H1 (cell line): ENCODE data around the gene PSMA2. TPM values are rescaled to one million over a fixed set of nuclear protein-coding genes. Genes with fewer than 3 reads are reported as not detected.

Experiments used
- CTCF ChIA-PET: fragments of 300-600 bp; sonication (Branson Sonifier 250); formaldehyde crosslinking; loops from one replicate; lab custom pipeline; 2021; ENCODE audit not compliant: partially characterized antibody; lab: Charles Lee
- POLR2A ChIA-PET: fragments of 300-600 bp; sonication (Branson Sonifier 250); formaldehyde crosslinking; loops from one replicate; lab custom pipeline; 2021; ENCODE audit warnings: inconsistent platforms; ENCODE audit not compliant: partially characterized antibody; lab: Charles Lee
- DNase-seq, 2 experiments: peaks; one replicate each; pipeline versions ENCODE4 v3.0.0 to v3.0.0-alpha.2; 2010 to 2022; ENCODE audit warnings: low spot score in 2 of 2, low read depth in 1 of 2, mixed read lengths in 1 of 2
- FAIRE-seq: peaks from 2 replicates; lab custom pipeline; 2011; peaks lifted over from hg19 to GRCh38; lab: Jason Lieb, UNC
- H2AFZ ChIP-seq: 2 replicates; pipeline ENCODE4 v1.8.1; 2012; ENCODE audit warnings: low read length, inconsistent platforms
- H2AK5ac ChIP-seq: 2 replicates; pipeline ENCODE4 v1.6.1; 2013; ENCODE audit warnings: low read depth, low read length
- H2BK120ac ChIP-seq: replicated peaks from 2 replicates; pipeline ENCODE3; 2013; ENCODE audit warnings: low read depth, low read length, inconsistent platforms
- H2BK12ac ChIP-seq: 2 replicates; pipeline ENCODE4 v1.6.1; 2013; ENCODE audit warnings: low read depth, low read length
- H2BK15ac ChIP-seq: 2 replicates; pipeline ENCODE4 v1.6.1; 2013; ENCODE audit warnings: low read length
- H2BK20ac ChIP-seq: 2 replicates; pipeline ENCODE4 v1.6.1; 2013; ENCODE audit warnings: low read length
- H2BK5ac ChIP-seq: 2 replicates; pipeline ENCODE4 v1.6.1; 2013; ENCODE audit warnings: low read depth, low read length
- H3K14ac ChIP-seq: 2 replicates; pipeline ENCODE4 v1.6.1; 2013; ENCODE audit warnings: inconsistent platforms; ENCODE audit not compliant: insufficient read length
- H3K18ac ChIP-seq: 2 replicates; pipeline ENCODE4 v1.6.1; 2013; ENCODE audit warnings: low read length; ENCODE audit errors: extremely low read depth
- H3K23ac ChIP-seq: 2 replicates; pipeline ENCODE4 v1.6.1; 2013; ENCODE audit warnings: inconsistent platforms; ENCODE audit not compliant: insufficient read length
- H3K23me2 ChIP-seq: 2 replicates; pipeline ENCODE4 v1.6.1; 2013; ENCODE audit warnings: low read depth, low read length
- H3K27ac ChIP-seq: 2 replicates; pipeline ENCODE4 v1.6.1; 2011; ENCODE audit warnings: low read depth, low read length, inconsistent platforms
- H3K27me3 ChIP-seq, 4 experiments: replicated peaks in 1 of 4; 1 replicate in 1 of 4; 2 replicates in 3 of 4; pipeline versions ENCODE4 v1.6.1 to v1.8.1; 2011 to 2013; ENCODE audit warnings: low read length in 3 of 4, mild to moderate bottlenecking in 3 of 4, inconsistent platforms in 2 of 4, mixed read lengths in 2 of 4, moderate library complexity in 1 of 4; ENCODE audit not compliant: control insufficient read depth in 3 of 4, insufficient read depth in 3 of 4; ENCODE audit errors: extremely low read depth in 1 of 4
- H3K36me3 ChIP-seq, 4 experiments: 2 replicates each; pipeline versions ENCODE4 v1.6.1 to v1.8.1; 2011 to 2013; ENCODE audit warnings: mild to moderate bottlenecking in 4 of 4, low read length in 3 of 4, moderate library complexity in 2 of 4, control low read depth in 1 of 4, inconsistent platforms in 1 of 4; ENCODE audit not compliant: insufficient read depth in 4 of 4, control insufficient read depth in 2 of 4
- H3K4ac ChIP-seq: replicated peaks from 2 replicates; pipeline ENCODE3; 2013; ENCODE audit warnings: low read length, low read depth, mixed read lengths, inconsistent platforms; ENCODE audit not compliant: insufficient read length
- H3K4me1 ChIP-seq, 4 experiments: replicated peaks in 1 of 4; 1 replicate in 1 of 4; 2 replicates in 3 of 4; pipeline versions ENCODE4 v1.6.1 to v1.8.1; 2011 to 2013; ENCODE audit warnings: low read length in 3 of 4, inconsistent platforms in 2 of 4, mixed read lengths in 1 of 4; ENCODE audit not compliant: insufficient read depth in 4 of 4, control insufficient read depth in 3 of 4
- H3K4me2 ChIP-seq, 2 experiments: 2 replicates each; pipeline versions ENCODE4 v1.6.1 to v1.8.1; 2011 to 2013; ENCODE audit warnings: low read depth in 2 of 2, low read length in 2 of 2, control low read depth in 1 of 2, inconsistent platforms in 1 of 2, mild to moderate bottlenecking in 1 of 2; ENCODE audit not compliant: insufficient read depth in 1 of 2
- H3K4me3 ChIP-seq, 4 experiments: fragments of 200-600, 300-600 bp in 1 of 4; sonication (generic), shearing (Covaris generic), sonication (Bioruptor Twin) in 1 of 4; 2 replicates each; pipeline versions ENCODE4 v1.5.1 to v1.8.1; 2011 to 2016; ENCODE audit warnings: low read length in 4 of 4, low read depth in 3 of 4, control low read depth in 2 of 4, inconsistent platforms in 2 of 4, mild to moderate bottlenecking in 2 of 4, mixed read lengths in 1 of 4, moderate library complexity in 1 of 4; ENCODE audit not compliant: insufficient read depth in 2 of 4; ENCODE audit errors: extremely low read depth in 1 of 4
- H3K56ac ChIP-seq: replicated peaks from 2 replicates; pipeline ENCODE3; 2013; ENCODE audit warnings: low read depth, mild to moderate bottlenecking, mixed read lengths, low read length, inconsistent platforms; ENCODE audit not compliant: insufficient read length
- H3K79me1 ChIP-seq: 2 replicates; pipeline ENCODE4 v1.6.1; 2013; ENCODE audit warnings: low read depth, low read length, control low read depth
- H3K79me2 ChIP-seq, 2 experiments: 2 replicates each; pipeline versions ENCODE4 v1.6.1 to v1.8.1; 2012 to 2013; ENCODE audit warnings: low read length in 2 of 2, mild to moderate bottlenecking in 2 of 2, inconsistent platforms in 1 of 2; ENCODE audit not compliant: insufficient read depth in 2 of 2, control insufficient read depth in 1 of 2
- H3K9ac ChIP-seq, 4 experiments: replicated peaks in 1 of 4; 1 replicate in 1 of 4; 2 replicates in 3 of 4; pipeline versions ENCODE4 v1.6.1 to v1.8.1; 2011 to 2013; ENCODE audit warnings: low read depth in 3 of 4, low read length in 3 of 4, control low read depth in 2 of 4, mild to moderate bottlenecking in 2 of 4, moderate library complexity in 2 of 4, inconsistent platforms in 1 of 4; ENCODE audit errors: extremely low read depth in 1 of 4
- H3K9me3 ChIP-seq, 2 experiments: 2 replicates each; pipeline versions ENCODE4 v1.6.1 to v1.8.1; 2012 to 2013; ENCODE audit warnings: mild to moderate bottlenecking in 2 of 2, moderate library complexity in 2 of 2, control low read depth in 1 of 2, inconsistent platforms in 1 of 2, low read depth in 1 of 2, low read length in 1 of 2, mixed read lengths in 1 of 2; ENCODE audit not compliant: insufficient read depth in 2 of 2
- H4K20me1 ChIP-seq, 2 experiments: replicated peaks in 1 of 2; 2 replicates each; pipeline versions ENCODE3 to v1.8.1; 2011 to 2013; ENCODE audit warnings: inconsistent platforms in 2 of 2, low read length in 2 of 2, mild to moderate bottlenecking in 1 of 2; ENCODE audit not compliant: insufficient read depth in 2 of 2, control insufficient read depth in 1 of 2
- H4K5ac ChIP-seq: 2 replicates; pipeline ENCODE4 v1.6.1; 2013; ENCODE audit warnings: low read length, low read depth, mixed read lengths, inconsistent platforms; ENCODE audit not compliant: insufficient read length
- H4K8ac ChIP-seq: 2 replicates; pipeline ENCODE4 v1.8.0; 2013; ENCODE audit warnings: mild to moderate bottlenecking, moderate library complexity, low read length, inconsistent platforms; ENCODE audit not compliant: insufficient read depth; ENCODE audit errors: extremely low read depth
- H4K91ac ChIP-seq: replicated peaks from 2 replicates; pipeline ENCODE3; 2013; ENCODE audit warnings: low read length, mixed read lengths, inconsistent platforms; ENCODE audit not compliant: insufficient read length
- E2F6 ChIP-seq: IDR thresholded peaks from 2 replicates; pipeline ENCODE4 v1.6.1; 2012; ENCODE audit warnings: inconsistent platforms
- GABPA ChIP-seq: IDR thresholded peaks from 2 replicates; pipeline ENCODE4 v1.6.1; 2011; ENCODE audit warnings: mild to moderate bottlenecking, low read length, moderate library complexity, borderline replicate concordance; ENCODE audit not compliant: insufficient read depth
- WGBS, 2 experiments: shearing (Covaris generic) in 1 of 2; methylation state at CpG; one replicate each; pipeline versions ENCODE4 v1.1.6 to v1.1.7; 2013 to 2015; ENCODE audit warnings: low lambda C conversion rate in 2 of 2, mixed read lengths in 2 of 2, inconsistent platforms in 1 of 2, low coverage in 1 of 2, missing lambda C conversion rate in 1 of 2; ENCODE audit not compliant: insufficient replicate concordance in 2 of 2, insufficient coverage in 1 of 2, insufficient read length in 1 of 2; ENCODE audit errors: extremely low coverage in 1 of 2, missing lambda C conversion rate in 1 of 2; 5-methylcytosine and 5-hydroxymethylcytosine counted together
- polyA plus RNA-seq, 7 experiments: library from polyadenylated mRNA; depleted of rRNA in 3 of 7; stranded (reverse) in 5 of 7; unstranded in 2 of 7; fragments of >200 nt in 5 of 7; fragments of 200-250 nt in 2 of 7; gene quantifications; 1 replicate in 5 of 7; 2 replicates in 1 of 7; 4 replicates in 1 of 7; pipeline versions ENCODE4 v1.2.1 to v1.2.3, GENCODE V29; 2011 to 2013; ENCODE audit warnings: missing spikeins in 2 of 7, mixed read lengths in 2 of 7
- total RNA-seq: library from RNA; stranded (reverse); fragmentation: NEBNext Ultra II Directional; extraction: Animal tissue kit (Norgen Biotek cat#: 25700); gene quantifications from 2 replicates; pipeline ENCODE4 v1.2.1, GENCODE V29; 2021

Gene PSMA2
- total and polyA plus RNA-seq, 2 of the 8 experiments (the other 6 are each of a cell fraction or from before 2014, with no cell fraction given): 211 to 259 TPM

GRCh38 chr7:42924223-42924838 lies 7.6 kb downstream of the PSMA2 start:
- Histone ChIP-seq H3K27ac (no peak overlapping the region), H3K9ac (no peak overlapping the region), H2BK5ac (no peak overlapping the region), H3K79me2 (peaks cover 2 to 45% of the 10 kb centered on the region in 2 experiments; a peak in 3 of 4 replicates), H3K14ac (no peak overlapping the region), H3K4me3 (no peak overlapping the region), H4K8ac (no peak overlapping the region), H3K4me1 (0 out of 7 replicates have a peak, but pooled peaks cover 0 to 1% (median 0%) of the 10 kb centered on the region in 4 experiments), H2AK5ac (no peak overlapping the region), H4K20me1 (peaks cover 2 to 7% of the 10 kb centered on the region in 2 experiments), H3K23ac (no peak overlapping the region), H2BK120ac (no peak overlapping the region), H3K79me1 (no peaks in the 10 kb centered on the region), H3K18ac (no peak overlapping the region), H4K91ac (no peak overlapping the region), H3K23me2 (no peaks in the 10 kb centered on the region), H2AFZ (no peak overlapping the region), H3K27me3 (no peaks in the 10 kb centered on the region), H2BK20ac (no peak overlapping the region), H3K56ac (no peak overlapping the region), H3K4me2 (no peak overlapping the region), H4K5ac (no peak overlapping the region), H3K36me3 (peaks cover 25 to 78% (median 62%) of the 10 kb centered on the region in 4 experiments), H3K9me3 (no peaks in the 10 kb centered on the region), H3K4ac (no peak overlapping the region), H2BK15ac (no peak overlapping the region), H2BK12ac (no peak overlapping the region)
- WGBS, 2 experiments: 90% methylated on average over 5 of the region's 5 CpGs; no CpG with 5 or more reads in 1 of the 2 experiments
- TF ChIP-seq E2F6: no peak
- TF ChIP-seq GABPA: no peak
- CTCF ChIA-PET: interaction anchor here (0.6 to 1.8 kb wide), 3 partner anchors 10 to 391 kb away, joined by 3 to 6 read pairs (median 4); no protein-coding TSS in a partner anchor
- POLR2A ChIA-PET: interaction anchor here (0.6 to 13.6 kb wide), 4 partner anchors 8 to 60 kb away, joined by 3 to 112 read pairs (median 5); partner anchors contain the start of genes C7orf25, MRPL32 and PSMA2
- DNase-seq: no peak
- no peak for FAIRE-seq
